Amniotic stem cell (primary cell): ENCODE measurements around the gene CPPED1.
A peak's percentile ranks its signal among the peaks of the same experiment; 100 is the strongest.

Experiments used
- DNase-seq: peaks from one replicate; lab custom pipeline; 2025; lab: John Stamatoyannopoulos, UW

Gene CPPED1

GRCh38 chr16:12737563-12737962 lies 66.1 kb downstream of the CPPED1 start:
- DNase-seq, result no peak

- no peak for DNase-seq
Observed at GRCh38 chr16:12735805-12736204, 67.9 kb downstream of the CPPED1 start.

GRCh38 chr16:12732600-12732999 lies 71.1 kb downstream of the CPPED1 start:
- DNase-seq, result no peak

GRCh38 chr16:12729448-12729847 lies 74.2 kb downstream of the CPPED1 start:
- DNase-seq, result peak; percentile 12

- no peak for DNase-seq
Observed at GRCh38 chr16:12728469-12728868, 75.2 kb downstream of the CPPED1 start.

- DNase-seq, result no peak
Observed at GRCh38 chr16:12724226-12724625, 79.5 kb downstream of the CPPED1 start.

- DNase-seq, result no peak
Observed at GRCh38 chr16:12723681-12724080, 80.0 kb downstream of the CPPED1 start.

GRCh38 chr16:12721841-12722421 lies 81.8 kb downstream of the CPPED1 start:
- DNase-seq, result no peak

- no peak for DNase-seq
Observed at GRCh38 chr16:12719972-12720371, 83.7 kb downstream of the CPPED1 start.

- no peak for DNase-seq
Observed at GRCh38 chr16:12716658-12717057, 87.0 kb downstream of the CPPED1 start.

- DNase-seq, result no peak
Observed at GRCh38 chr16:12709807-12710206, 93.9 kb downstream of the CPPED1 start.

- DNase-seq, result no peak
Observed at GRCh38 chr16:12708266-12708665, 95.4 kb downstream of the CPPED1 start.

GRCh38 chr16:12706628-12707027 lies 97.1 kb downstream of the CPPED1 start:
- no peak for DNase-seq

- no peak for DNase-seq
Observed at GRCh38 chr16:12704492-12705111, 99.1 kb downstream of the CPPED1 start.

GRCh38 chr16:12703935-12704334 lies 99.8 kb downstream of the CPPED1 start:
- no peak for DNase-seq

GRCh38 chr16:12700161-12700560 lies 103.5 kb downstream of the CPPED1 start:
- no peak for DNase-seq

GRCh38 chr16:12699161-12699560 lies 104.5 kb downstream of the CPPED1 start:
- no peak for DNase-seq

- DNase-seq, result no peak
Observed at GRCh38 chr16:12697437-12697836, 106.2 kb downstream of the CPPED1 start.

- no peak for DNase-seq
Observed at GRCh38 chr16:12695454-12695853, 108.2 kb downstream of the CPPED1 start.

- no peak for DNase-seq
Observed at GRCh38 chr16:12690024-12690423, 113.7 kb downstream of the CPPED1 start.

GRCh38 chr16:12688951-12689850 lies 114.5 kb downstream of the CPPED1 start:
- no peak for DNase-seq

GRCh38 chr16:12685806-12686205 lies 117.9 kb downstream of the CPPED1 start:
- DNase-seq, result no peak
